Astrocyte of the spinal cord (primary cell): Measurements from ENCODE around the gene HELQ.

Experiments used
- DNase-seq: peaks from one replicate; pipeline ENCODE4 v3.0.0; 2011; ENCODE audit warnings: low read depth, low spot score
- H3K4me3 ChIP-seq: 2 replicates; pipeline ENCODE4 v1.5.1; 2011; ENCODE audit warnings: low read depth, mild to moderate bottlenecking, low read length, moderate library complexity
- CTCF ChIP-seq: IDR thresholded peaks from 2 replicates; pipeline ENCODE4 v1.5.1; 2012; ENCODE audit warnings: low read depth, mild to moderate bottlenecking, low read length, inconsistent platforms
- in situ Hi-C: cut with HindIII; loops from 2 replicates; pipeline ENCODE4 v1.10.0; 2017; ENCODE audit warnings: low sequenced_read_pairs

HELQ gene

DNA sequence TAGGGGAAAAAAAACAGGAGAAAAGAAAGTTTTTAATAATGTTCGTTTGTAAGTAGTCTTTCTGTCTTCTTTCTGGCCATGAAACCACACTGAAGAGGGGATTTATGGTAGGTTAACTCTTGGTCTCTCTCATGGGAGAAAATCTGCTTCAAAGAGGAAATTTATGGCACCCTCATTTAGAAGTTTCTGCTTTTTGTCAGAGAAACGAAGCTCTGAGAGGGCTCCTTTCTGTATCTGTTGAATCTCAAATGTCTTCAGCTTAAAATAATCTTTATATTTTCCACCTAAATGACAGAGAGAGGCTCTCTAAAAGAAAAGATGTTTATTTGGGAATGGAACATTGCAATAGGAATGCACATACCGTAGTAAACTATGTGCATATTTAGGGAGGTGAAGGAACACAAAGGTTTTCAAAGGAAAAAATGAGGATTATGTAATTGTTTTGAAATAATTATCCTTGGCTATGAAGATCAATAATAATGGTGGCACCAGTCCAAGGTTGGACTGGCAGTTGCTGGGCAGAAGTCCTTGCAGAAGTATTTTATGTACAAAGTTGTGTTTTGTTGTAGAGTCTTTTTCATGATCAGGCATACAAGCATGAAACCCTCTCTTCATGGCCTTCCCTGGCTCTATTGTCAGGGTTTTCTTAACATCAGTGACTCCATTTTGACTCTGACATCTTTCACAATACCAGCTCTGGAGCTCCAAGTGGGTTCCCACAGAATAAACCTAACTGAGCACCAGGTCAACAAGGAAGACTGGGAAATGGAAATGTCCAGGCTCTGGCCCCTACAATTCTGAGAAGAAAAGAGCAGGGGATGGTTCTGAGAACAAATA is 67.9 kb downstream of the HELQ start:
- no peak overlapping the region for H3K4me3 ChIP-seq
- no peak for DNase-seq
- in situ Hi-C loops: no loop called here
- no peak for TF ChIP-seq CTCF

DNA sequence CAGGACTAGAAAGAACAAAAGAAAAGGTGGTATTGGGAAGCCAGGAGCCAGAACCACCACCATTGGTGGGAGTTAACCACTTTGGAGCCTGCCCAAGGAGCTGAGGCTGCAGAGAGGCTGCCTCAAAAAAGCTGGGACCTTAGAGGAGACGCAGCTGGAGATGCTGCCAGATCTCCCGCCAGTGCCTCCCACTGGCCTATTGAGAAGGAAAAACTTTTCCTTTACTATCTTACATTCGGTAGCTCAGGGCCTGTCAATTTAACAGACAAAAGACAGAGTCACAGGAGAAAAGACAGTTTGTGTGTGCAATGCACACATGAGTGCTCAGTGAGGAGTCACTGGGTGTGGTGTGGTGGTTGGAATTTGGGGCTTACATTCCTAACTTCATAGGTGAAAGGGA is 68.6 kb downstream of the HELQ start:
- DNase-seq: no peak
- in situ Hi-C loops: no loop called here
- no peak for TF ChIP-seq CTCF
- no peak overlapping the region for H3K4me3 ChIP-seq

- TF ChIP-seq CTCF: no peak
- in situ Hi-C loops: no loop called here
- H3K4me3 ChIP-seq: no peak overlapping the region
- DNase-seq: no peak
Observed at GRCh38 chr4:83382850-83383249, 72.8 kb downstream of the HELQ start.

DNA sequence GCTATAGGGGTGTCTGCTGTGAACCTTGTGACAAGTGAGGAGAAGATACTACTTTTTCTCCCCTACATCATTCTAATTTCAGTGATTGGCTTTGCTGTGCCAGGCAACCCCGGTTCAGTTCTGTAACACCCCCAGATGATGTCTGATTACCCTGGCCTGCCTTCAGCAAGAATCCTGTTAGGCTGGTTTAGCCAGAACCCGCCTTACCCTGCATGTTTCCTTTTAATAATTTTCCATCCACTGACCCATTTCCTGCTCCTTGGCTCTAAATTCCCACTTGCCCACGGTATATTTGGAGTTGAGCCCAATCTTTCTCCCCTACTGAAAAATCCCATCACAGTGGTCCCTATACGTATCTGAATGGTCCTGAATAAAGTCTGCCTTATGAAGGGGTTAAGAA is 74.5 kb downstream of the HELQ start:
- TF ChIP-seq CTCF: no peak
- H3K4me3 ChIP-seq: no peak overlapping the region
- DNase-seq: no peak
- in situ Hi-C loops: no loop called here

DNA sequence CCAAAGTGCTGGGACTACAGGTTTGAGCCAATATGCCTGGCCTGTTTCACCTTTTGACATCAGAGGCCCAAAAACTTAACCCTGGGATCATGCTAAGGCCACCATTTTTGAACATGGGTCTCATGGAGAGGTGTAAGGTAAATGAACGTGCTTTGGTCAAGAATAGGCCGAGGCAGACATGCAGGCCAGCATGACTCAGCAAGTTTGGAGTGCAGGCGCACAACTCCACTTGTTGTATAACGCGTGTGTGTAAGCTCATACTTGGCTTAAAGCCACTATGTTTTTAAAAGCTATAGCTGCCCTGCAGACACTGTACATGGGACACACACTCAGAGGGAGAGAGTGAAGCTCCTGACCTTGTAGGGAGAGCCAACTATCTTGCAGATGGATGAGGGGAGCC is 77.2 kb downstream of the HELQ start:
- in situ Hi-C loops: no loop called here
- no peak overlapping the region for H3K4me3 ChIP-seq
- no peak for DNase-seq
- TF ChIP-seq CTCF: no peak

DNA sequence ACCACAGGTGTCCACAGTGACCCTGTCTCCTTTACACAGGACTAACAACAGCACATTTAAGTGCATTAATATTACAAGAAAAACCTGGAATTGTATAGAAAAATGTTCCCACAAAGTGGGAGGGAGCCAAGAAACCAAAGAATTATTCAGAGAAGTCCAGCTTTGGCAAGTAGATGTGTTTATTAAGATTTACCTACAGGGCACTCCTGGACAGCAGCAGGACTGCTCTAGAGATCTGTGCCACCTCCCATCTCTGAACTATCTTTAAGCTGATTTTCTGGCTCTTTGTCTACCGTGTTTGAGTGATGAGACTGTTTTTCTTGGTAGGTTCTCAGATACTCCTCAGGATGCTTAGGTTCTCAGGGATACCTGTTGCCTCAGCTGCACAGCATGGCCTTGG is 82.7 kb downstream of the HELQ start:
- no peak overlapping the region for H3K4me3 ChIP-seq
- no peak for DNase-seq
- in situ Hi-C loops: no loop called here
- no peak for TF ChIP-seq CTCF
